K562 (cell line): ENCODE measurements around the gene PRDX2. TPM values are rescaled to one million over a fixed set of nuclear protein-coding genes. Genes with fewer than 3 reads are reported as not detected.

Experiments
- ASH1L ChIP-seq: fragments of 450-650 bp; IDR thresholded peaks from 2 replicates; pipeline ENCODE4 v1.6.1; 2018; ENCODE audit warnings: borderline replicate concordance, mild to moderate bottlenecking, low read depth; ENCODE audit not compliant: partially characterized antibody
- BHLHE40 ChIP-seq: IDR thresholded peaks from 2 replicates; pipeline ENCODE4 v1.6.1; 2011; ENCODE audit warnings: low read length, improper control_type of control experiment
- NFXL1 ChIP-seq: fragments of 450-650 bp; formaldehyde crosslinking; IDR thresholded peaks from 2 replicates; pipeline ENCODE4 v1.4.0; 2021; ENCODE audit warnings: mild to moderate bottlenecking
- RAD51 ChIP-seq: fragments of 450-650 bp; IDR thresholded peaks from 2 replicates; pipeline ENCODE4 v1.7.1; 2016; ENCODE audit warnings: low read depth, mild to moderate bottlenecking, borderline replicate concordance
- ZNF224 ChIP-seq: sonication (generic); formaldehyde crosslinking; IDR thresholded peaks from 2 replicates; pipeline ENCODE4 v1.8.0; 2022; ENCODE audit warnings: mild to moderate bottlenecking, missing genetic modification reagents
- ZNF263 ChIP-seq: sonication (generic); formaldehyde crosslinking; IDR thresholded peaks from 2 replicates; pipeline ENCODE4 v1.8.0; 2022; ENCODE audit warnings: mild to moderate bottlenecking, missing genetic modification reagents, borderline replicate concordance
- ZNF316 ChIP-seq: fragments of 450-650 bp; IDR thresholded peaks from 2 replicates; pipeline ENCODE4 v1.6.1; 2016
- polyA plus RNA-seq, 8 experiments: library from polyadenylated mRNA; depleted of rRNA in 4 of 8; stranded (reverse) in 5 of 8; unstranded in 3 of 8; fragments of >200 nt; fragmentation: Nextera tagmentation in 2 of 8; fragmentation: Illumina TruSeq in 1 of 8; extraction: Ambion mirVana in 2 of 8; extraction: Trizol in 1 of 8; gene quantifications; 2 replicates each; pipeline versions ENCODE4 v1.2.1 to v1.2.3, GENCODE V29; 2011 to 2014; ENCODE audit warnings: inconsistent platforms in 1 of 8, missing spikeins in 1 of 8
- total RNA-seq, 7 experiments: library from RNA; depleted of rRNA in 6 of 7; stranded (reverse); fragments of >200 nt in 6 of 7; fragmentation: Illumina TruSeq in 2 of 7; extraction: Trizol in 2 of 7; gene quantifications; 2 replicates each; pipeline versions ENCODE4 v1.2.1 to v1.2.3, GENCODE V29; 2011 to 2021; ENCODE audit warnings: low replicate concordance in 1 of 7
- TF ChIP-seq, protein P1 (sequence below), 2 experiments: fragments of 450-650 bp; IDR thresholded peaks; 2 replicates each; pipeline ENCODE4 v1.6.1; 2018; ENCODE audit warnings: mild to moderate bottlenecking in 2 of 2, low read depth in 1 of 2; ENCODE audit not compliant: partially characterized antibody in 2 of 2
- TF ChIP-seq, protein P2 (sequence below): fragments of 450-650 bp; IDR thresholded peaks from 2 replicates; pipeline ENCODE4 v1.6.1; 2017; ENCODE audit warnings: antibody characterized with exemption, mild to moderate bottlenecking

The PRDX2 gene
- total and polyA plus RNA-seq, 9 of the 15 experiments (the other 6 are each of a cell fraction or from before 2014, with no cell fraction given) = 206 to 1,183 (median 415) TPM

DNA sequence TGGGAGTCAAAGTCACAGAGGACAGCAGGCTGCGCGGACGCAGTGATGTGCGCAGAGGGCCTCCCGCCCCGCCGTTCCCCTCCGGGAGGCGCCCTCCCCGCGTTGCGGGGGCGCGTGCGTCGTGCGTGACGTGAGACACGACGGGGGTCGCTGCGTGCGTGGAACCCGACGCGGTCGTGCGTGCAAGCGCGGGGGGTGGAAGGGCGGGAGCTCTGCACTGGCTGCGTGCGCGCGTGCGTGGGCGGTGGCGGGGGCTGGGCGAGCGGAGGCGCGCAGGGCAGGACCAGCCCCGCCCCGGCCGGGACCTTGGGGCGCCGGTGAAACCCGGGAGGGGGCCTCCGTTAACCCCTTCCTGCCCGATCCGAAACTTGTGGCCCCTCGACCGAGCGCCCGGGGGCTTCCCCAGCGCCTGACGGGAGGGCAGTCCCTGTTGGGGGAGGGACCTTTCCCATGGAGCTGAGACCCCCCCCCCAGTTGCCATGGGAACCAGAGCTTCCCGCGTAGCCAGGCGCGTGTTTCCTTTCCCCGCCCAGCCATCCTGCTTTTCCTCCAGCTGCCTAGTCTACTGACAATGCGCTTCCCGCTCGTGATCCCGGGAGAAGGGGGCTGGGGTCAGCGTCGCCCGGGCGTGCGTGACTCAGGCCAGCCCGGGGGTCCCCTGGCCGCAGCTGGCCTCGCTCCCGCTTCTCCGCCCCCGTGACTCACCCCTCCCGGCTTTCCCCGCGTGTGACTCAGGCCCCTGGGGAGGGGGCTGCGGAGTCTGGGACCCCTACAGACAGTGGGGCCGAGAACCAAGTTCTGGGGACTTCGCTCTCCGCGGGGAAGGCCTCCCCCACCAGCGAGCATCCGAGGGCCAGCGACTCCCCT lies 18.9 kb downstream of the PRDX2 start (continued):
- TF ChIP-seq, protein P1, sequence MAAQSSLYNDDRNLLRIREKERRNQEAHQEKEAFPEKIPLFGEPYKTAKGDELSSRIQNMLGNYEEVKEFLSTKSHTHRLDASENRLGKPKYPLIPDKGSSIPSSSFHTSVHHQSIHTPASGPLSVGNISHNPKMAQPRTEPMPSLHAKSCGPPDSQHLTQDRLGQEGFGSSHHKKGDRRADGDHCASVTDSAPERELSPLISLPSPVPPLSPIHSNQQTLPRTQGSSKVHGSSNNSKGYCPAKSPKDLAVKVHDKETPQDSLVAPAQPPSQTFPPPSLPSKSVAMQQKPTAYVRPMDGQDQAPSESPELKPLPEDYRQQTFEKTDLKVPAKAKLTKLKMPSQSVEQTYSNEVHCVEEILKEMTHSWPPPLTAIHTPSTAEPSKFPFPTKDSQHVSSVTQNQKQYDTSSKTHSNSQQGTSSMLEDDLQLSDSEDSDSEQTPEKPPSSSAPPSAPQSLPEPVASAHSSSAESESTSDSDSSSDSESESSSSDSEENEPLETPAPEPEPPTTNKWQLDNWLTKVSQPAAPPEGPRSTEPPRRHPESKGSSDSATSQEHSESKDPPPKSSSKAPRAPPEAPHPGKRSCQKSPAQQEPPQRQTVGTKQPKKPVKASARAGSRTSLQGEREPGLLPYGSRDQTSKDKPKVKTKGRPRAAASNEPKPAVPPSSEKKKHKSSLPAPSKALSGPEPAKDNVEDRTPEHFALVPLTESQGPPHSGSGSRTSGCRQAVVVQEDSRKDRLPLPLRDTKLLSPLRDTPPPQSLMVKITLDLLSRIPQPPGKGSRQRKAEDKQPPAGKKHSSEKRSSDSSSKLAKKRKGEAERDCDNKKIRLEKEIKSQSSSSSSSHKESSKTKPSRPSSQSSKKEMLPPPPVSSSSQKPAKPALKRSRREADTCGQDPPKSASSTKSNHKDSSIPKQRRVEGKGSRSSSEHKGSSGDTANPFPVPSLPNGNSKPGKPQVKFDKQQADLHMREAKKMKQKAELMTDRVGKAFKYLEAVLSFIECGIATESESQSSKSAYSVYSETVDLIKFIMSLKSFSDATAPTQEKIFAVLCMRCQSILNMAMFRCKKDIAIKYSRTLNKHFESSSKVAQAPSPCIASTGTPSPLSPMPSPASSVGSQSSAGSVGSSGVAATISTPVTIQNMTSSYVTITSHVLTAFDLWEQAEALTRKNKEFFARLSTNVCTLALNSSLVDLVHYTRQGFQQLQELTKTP (IDR thresholded peaks at IDR 0.05; ENCODE audit: low read depth in 1 of 2, partially characterized antibody in 2 of 2) = no peak
- TF ChIP-seq NFXL1 (CRISPR knock-in tag) = no peak
- TF ChIP-seq ASH1L = no peak
- TF ChIP-seq, protein P2, sequence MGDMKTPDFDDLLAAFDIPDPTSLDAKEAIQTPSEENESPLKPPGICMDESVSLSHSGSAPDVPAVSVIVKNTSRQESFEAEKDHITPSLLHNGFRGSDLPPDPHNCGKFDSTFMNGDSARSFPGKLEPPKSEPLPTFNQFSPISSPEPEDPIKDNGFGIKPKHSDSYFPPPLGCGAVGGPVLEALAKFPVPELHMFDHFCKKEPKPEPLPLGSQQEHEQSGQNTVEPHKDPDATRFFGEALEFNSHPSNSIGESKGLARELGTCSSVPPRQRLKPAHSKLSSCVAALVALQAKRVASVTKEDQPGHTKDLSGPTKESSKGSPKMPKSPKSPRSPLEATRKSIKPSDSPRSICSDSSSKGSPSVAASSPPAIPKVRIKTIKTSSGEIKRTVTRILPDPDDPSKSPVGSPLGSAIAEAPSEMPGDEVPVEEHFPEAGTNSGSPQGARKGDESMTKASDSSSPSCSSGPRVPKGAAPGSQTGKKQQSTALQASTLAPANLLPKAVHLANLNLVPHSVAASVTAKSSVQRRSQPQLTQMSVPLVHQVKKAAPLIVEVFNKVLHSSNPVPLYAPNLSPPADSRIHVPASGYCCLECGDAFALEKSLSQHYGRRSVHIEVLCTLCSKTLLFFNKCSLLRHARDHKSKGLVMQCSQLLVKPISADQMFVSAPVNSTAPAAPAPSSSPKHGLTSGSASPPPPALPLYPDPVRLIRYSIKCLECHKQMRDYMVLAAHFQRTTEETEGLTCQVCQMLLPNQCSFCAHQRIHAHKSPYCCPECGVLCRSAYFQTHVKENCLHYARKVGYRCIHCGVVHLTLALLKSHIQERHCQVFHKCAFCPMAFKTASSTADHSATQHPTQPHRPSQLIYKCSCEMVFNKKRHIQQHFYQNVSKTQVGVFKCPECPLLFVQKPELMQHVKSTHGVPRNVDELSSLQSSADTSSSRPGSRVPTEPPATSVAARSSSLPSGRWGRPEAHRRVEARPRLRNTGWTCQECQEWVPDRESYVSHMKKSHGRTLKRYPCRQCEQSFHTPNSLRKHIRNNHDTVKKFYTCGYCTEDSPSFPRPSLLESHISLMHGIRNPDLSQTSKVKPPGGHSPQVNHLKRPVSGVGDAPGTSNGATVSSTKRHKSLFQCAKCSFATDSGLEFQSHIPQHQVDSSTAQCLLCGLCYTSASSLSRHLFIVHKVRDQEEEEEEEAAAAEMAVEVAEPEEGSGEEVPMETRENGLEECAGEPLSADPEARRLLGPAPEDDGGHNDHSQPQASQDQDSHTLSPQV = peak; percentile 83
- no peak for TF ChIP-seq RAD51
- no peak for TF ChIP-seq ZNF224 (CRISPR knock-in tag)
- no peak for TF ChIP-seq ZNF263
- no peak for TF ChIP-seq ZNF316
- peak; percentile 82 for TF ChIP-seq BHLHE40
